Aorta (tissue), 4 donors: ENCODE results near the gene RAB29. TPM values are rescaled to one million over a fixed set of nuclear protein-coding genes. Genes with fewer than 3 reads are reported as not detected.

ENCODE experiments used
- polyA plus RNA-seq, 2 donors: library from polyadenylated mRNA; stranded (reverse); fragments of 200-250 nt; gene quantifications; one replicate each; pipeline ENCODE4 v1.2.3, GENCODE V29; 2013
- total RNA-seq, 2 donors: library from RNA; stranded (reverse); fragmentation: NEBNext Ultra II Directional; extraction: Animal tissue kit (Norgen Biotek cat#: 25700); gene quantifications; one replicate each; pipeline ENCODE4 v1.2.1, GENCODE V29; 2021
- donor health status: healthy with polysubstance abuse.
- donor health status: Bipolar disorder and iron deficiency.
- donor health status: DM: no; HTN: no; CAD: no.
- donor health status: DM: yes; HTN: yes; CAD: no.

RAB29 gene
- total and polyA plus RNA-seq, 4 donors = 19.5 to 38.9 (median 32.0) TPM

Other genes starting within 250 kb of the RAB29 start
- gene ELK4, start 143.5 kb downstream of the RAB29 start, total RNA-seq = 10 to 100 TPM; 66.1 to 90.4 TPM
- gene ELK4, start 143.5 kb downstream of the RAB29 start, polyA plus RNA-seq = 1 to 10 TPM; 6.0 to 6.5 TPM
- 1 to 10 TPM; 4.8 to 7.0 TPM for gene SLC45A3, start 95.0 kb downstream of the RAB29 start, total RNA-seq
- 10 to 100 TPM in 1 of 2 donors, 1 to 10 TPM in 1; 3.0 to 14.1 TPM for gene SLC45A3, start 95.0 kb downstream of the RAB29 start, polyA plus RNA-seq
- gene NUCKS1, start 25.3 kb downstream of the RAB29 start, total RNA-seq = 100 to 1,000 TPM; 145 to 158 TPM
- gene NUCKS1, start 25.3 kb downstream of the RAB29 start, polyA plus RNA-seq = 10 to 100 TPM; 47.1 to 47.6 TPM
- gene SLC41A1, start 37.7 kb upstream of the RAB29 start, total RNA-seq = 10 to 100 TPM; 36.2 to 40.3 TPM
- 10 to 100 TPM in 1 of 2 donors, 1 to 10 TPM in 1; 7.3 to 24.7 TPM for gene SLC41A1, start 37.7 kb upstream of the RAB29 start, polyA plus RNA-seq
- 1 to 10 TPM in 1 of 2 donors, under 1 TPM in 1; 0.19 to 1.1 TPM for gene PM20D1, start 74.7 kb upstream of the RAB29 start, total RNA-seq
- gene PM20D1, start 74.7 kb upstream of the RAB29 start, polyA plus RNA-seq = under 1 TPM in 1 of 2 donors, not detected in 1; 0.63 TPM
- under 1 TPM in 1 of 2 donors, not detected in 1; 0.18 TPM for gene SLC26A9, start 168.0 kb upstream of the RAB29 start, total RNA-seq
- gene SLC26A9, start 168.0 kb upstream of the RAB29 start, polyA plus RNA-seq = under 1 TPM; 0.13 to 0.18 TPM
- gene RAB7B, start 227.9 kb upstream of the RAB29 start, total RNA-seq = 10 to 100 TPM in 1 of 2 donors, 1 to 10 TPM in 1; 1.7 to 11.4 TPM
- 1 to 10 TPM; 2.5 to 7.9 TPM for gene RAB7B, start 227.9 kb upstream of the RAB29 start, polyA plus RNA-seq
- under 1 TPM in 1 of 2 donors, not detected in 1; 0.69 TPM for gene CTSE, start 248.4 kb upstream of the RAB29 start, total RNA-seq
- gene CTSE, start 248.4 kb upstream of the RAB29 start, polyA plus RNA-seq = 10 to 100 TPM in 1 of 2 donors, under 1 TPM in 1; 0.26 to 18.9 TPM